Fibroblast of skin of abdomen (primary cell): Measurements from ENCODE around the gene MPLKIP.
A peak's percentile ranks its signal among the peaks of the same experiment; 100 is the strongest.
"Not testable (repeated sequence)": the region's sequence is repeated elsewhere in the genome, so short reads cannot be mapped to it uniquely, and the experiment has no call there.

ENCODE experiments used
- DNase-seq: peaks from one replicate; pipeline ENCODE4 v3.0.0-alpha.2; 2013

MPLKIP gene

GRCh38 chr7:40133561-40134427, 628 bp downstream of the MPLKIP start:
- peak; percentile 38 for DNase-seq

GRCh38 chr7:40122940-40123254, 11.5 kb downstream of the MPLKIP start:
- DNase-seq, result no peak

GRCh38 chr7:40122100-40122939, 12.1 kb downstream of the MPLKIP start:
- DNase-seq, result not testable (repeated sequence)

- no peak for DNase-seq
These were observed 14.4 kb downstream of the MPLKIP start for GRCh38 chr7:40120020-40120419.

GRCh38 chr7:40118201-40118600, 16.2 kb downstream of the MPLKIP start:
- not testable (repeated sequence) for DNase-seq

- DNase-seq, result not testable (repeated sequence)
These were observed 17.2 kb downstream of the MPLKIP start for GRCh38 chr7:40117199-40117598.

GRCh38 chr7:40115936-40116335, 18.5 kb downstream of the MPLKIP start:
- no peak for DNase-seq

- DNase-seq, result peak; percentile 8
These were observed 28.4 kb downstream of the MPLKIP start for GRCh38 chr7:40105879-40106473.

- no peak for DNase-seq
These were observed 31.5 kb downstream of the MPLKIP start for GRCh38 chr7:40102897-40103296.

- DNase-seq, result no peak
These were observed 33.2 kb downstream of the MPLKIP start for GRCh38 chr7:40101201-40101600.

- no peak for DNase-seq
These were observed 34.6 kb downstream of the MPLKIP start for GRCh38 chr7:40099837-40100236.

- DNase-seq, result no peak
These were observed 35.6 kb downstream of the MPLKIP start for GRCh38 chr7:40098810-40099209.

- DNase-seq, result no peak
These were observed 36.7 kb downstream of the MPLKIP start for GRCh38 chr7:40097728-40098127.

- no peak for DNase-seq
These were observed 38.6 kb downstream of the MPLKIP start for GRCh38 chr7:40095695-40096327.

GRCh38 chr7:40095230-40095629, 39.2 kb downstream of the MPLKIP start:
- DNase-seq, result no peak

- DNase-seq, result no peak
These were observed 40.6 kb downstream of the MPLKIP start for GRCh38 chr7:40093631-40094350.

GRCh38 chr7:40092182-40092581, 42.2 kb downstream of the MPLKIP start:
- no peak for DNase-seq

- no peak for DNase-seq
These were observed 56.6 kb downstream of the MPLKIP start for GRCh38 chr7:40077849-40078248.
